Effector memory CD4-positive, alpha-beta T cell (primary cell): ENCODE data around the gene SMIM35.
A peak's percentile ranks its signal among the peaks of the same experiment; 100 is the strongest.
"Not testable (repeated sequence)": the region's sequence is repeated elsewhere in the genome, so short reads cannot be mapped to it uniquely, and the experiment has no call there.

ENCODE experiments used
- DNase-seq, 3 donors: peaks; one replicate each; pipeline ENCODE4 v3.0.0-alpha.2; 2020
- H3K27ac ChIP-seq: 2 replicates; pipeline ENCODE4 v1.7.0; 2013; ENCODE audit warnings: mild to moderate bottlenecking, low read length, moderate library complexity; ENCODE audit not compliant: insufficient read depth, poor library complexity, severe bottlenecking
- H3K27me3 ChIP-seq: replicated peaks from 2 replicates; pipeline ENCODE4 v1.7.0; 2013; ENCODE audit warnings: mild to moderate bottlenecking, low read length; ENCODE audit not compliant: insufficient read depth, control insufficient read depth, poor library complexity, severe bottlenecking
- H3K36me3 ChIP-seq: 2 replicates; pipeline ENCODE4 v1.7.0; 2013; ENCODE audit warnings: mild to moderate bottlenecking, low read length, moderate library complexity; ENCODE audit not compliant: control insufficient read depth, insufficient read depth
- H3K4me1 ChIP-seq: 2 replicates; pipeline ENCODE4 v1.7.0; 2013; ENCODE audit warnings: low read length, mild to moderate bottlenecking; ENCODE audit not compliant: control insufficient read depth, insufficient read depth, poor library complexity, severe bottlenecking
- H3K4me3 ChIP-seq: 2 replicates; pipeline ENCODE4 v1.7.0; 2013; ENCODE audit warnings: low read length, low read depth, mild to moderate bottlenecking; ENCODE audit not compliant: insufficient read depth, poor library complexity, severe bottlenecking
- H3K9me3 ChIP-seq: 2 replicates; pipeline ENCODE4 v1.7.0; 2013; ENCODE audit warnings: mild to moderate bottlenecking, low read length, moderate library complexity; ENCODE audit not compliant: control insufficient read depth

SMIM35 gene

DNA sequence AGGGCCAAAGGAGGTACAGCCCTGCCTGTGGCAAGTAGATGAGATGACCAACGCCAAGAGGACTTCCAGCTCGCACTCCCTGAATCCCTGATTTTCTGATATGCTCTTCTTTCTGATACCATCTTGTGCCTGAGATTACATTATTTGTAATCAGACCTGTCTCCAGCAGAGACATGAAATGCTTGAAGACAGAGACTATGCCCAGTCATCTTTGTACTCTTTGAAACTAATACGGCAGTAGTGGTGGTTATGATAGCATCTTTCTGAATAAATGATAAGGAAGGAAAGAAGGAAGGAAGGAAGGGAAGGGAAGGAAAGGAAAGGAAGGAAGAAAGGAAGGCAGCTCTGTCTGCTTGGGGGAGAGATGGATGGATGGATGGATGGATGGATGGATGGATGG is 72.7 kb downstream of the SMIM35 start:
- peaks cover 62% of the 10 kb centered on the region for H3K4me1 ChIP-seq
- no peaks in the 10 kb centered on the region for H3K9me3 ChIP-seq

DNA sequence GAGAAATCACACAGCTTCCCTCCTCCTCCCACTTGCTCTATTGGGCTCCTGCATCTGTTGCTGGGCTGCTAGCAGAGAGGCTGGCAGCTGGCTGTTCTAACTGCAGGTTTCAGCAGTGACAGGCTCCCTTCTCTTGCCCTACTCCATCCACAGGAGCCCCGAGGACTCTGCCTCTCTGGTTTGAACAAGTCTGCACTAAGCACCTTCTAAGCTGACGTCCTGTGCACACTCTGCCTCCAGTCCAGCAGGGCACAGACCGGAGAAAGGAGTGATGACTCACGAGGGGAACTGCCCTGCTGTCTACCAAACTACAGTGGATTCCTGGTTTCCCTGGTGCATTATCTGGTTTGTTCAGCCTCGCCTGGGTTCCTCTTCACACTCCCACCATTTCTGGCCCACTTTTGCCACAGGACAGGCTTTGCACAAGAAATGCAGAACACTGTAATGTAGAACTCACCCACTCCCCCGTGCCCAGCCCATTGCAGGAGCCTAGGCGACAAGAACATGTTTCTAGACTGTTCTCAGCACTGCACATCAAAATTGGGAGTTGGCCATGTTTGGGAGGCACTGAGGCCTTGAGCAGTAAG is 74.6 kb downstream of the SMIM35 start:
- no peak for DNase-seq
- H3K4me3 ChIP-seq: no peak overlapping the region
- H3K27ac ChIP-seq: peak overlapping the region; percentile 36
- H3K27me3 ChIP-seq: no peaks in the 10 kb centered on the region
- H3K9me3 ChIP-seq: no peaks in the 10 kb centered on the region
- no peaks in the 10 kb centered on the region for H3K36me3 ChIP-seq
- peaks cover 80% of the 10 kb centered on the region for H3K4me1 ChIP-seq

More for the DNA sequence above, 72.7 kb downstream of the SMIM35 start:
- no peak for DNase-seq
- Histone ChIP-seq H3K4me3 (no peak overlapping the region), H3K27me3 (no peaks in the 10 kb centered on the region), H3K36me3 (no peaks in the 10 kb centered on the region), H3K27ac (no peak overlapping the region)

DNA sequence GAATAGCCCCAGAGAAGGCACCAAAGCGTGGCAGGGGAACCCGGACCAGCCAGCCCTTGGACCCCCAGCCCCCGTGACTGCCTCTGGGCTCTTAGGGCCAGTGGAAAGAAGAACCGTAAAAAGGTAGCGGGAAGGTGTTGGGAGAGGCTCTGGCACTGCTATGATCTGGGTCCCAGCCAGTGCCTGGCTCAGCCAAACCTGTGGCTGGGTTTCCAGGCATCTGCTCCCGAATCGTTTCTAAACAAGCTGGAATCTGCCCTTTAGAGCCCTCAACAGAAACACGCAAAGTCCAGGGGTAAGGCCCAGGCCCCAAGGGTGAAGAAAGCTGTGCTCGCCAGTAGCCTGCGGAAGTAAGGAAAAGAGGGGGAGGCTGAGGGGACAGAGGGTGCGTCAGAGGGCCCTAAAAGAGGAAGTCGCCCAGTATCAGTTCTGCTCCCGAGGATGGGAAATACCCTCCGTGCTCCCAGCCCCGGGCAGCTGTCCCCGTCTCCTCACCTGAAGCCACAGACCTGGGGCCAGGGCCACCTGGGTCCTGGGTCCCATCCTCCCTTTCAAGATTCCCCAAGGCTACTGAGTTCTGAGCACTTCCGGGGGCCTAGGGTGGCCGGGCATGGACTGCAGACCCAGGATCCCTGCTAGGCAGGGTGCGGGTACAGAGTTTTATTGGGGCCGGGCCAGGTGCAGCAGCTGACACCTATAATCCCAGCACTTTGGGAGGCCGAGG is 75.9 kb downstream of the SMIM35 start:
- Histone ChIP-seq H3K36me3 (no peaks in the 10 kb centered on the region), H3K27me3 (no peaks in the 10 kb centered on the region), H3K9me3 (no peaks in the 10 kb centered on the region), H3K4me3 (no peak overlapping the region), H3K4me1 (peaks cover 86% of the 10 kb centered on the region), H3K27ac (peak overlapping the region; percentile 31)
- DNase-seq: no peak

DNA sequence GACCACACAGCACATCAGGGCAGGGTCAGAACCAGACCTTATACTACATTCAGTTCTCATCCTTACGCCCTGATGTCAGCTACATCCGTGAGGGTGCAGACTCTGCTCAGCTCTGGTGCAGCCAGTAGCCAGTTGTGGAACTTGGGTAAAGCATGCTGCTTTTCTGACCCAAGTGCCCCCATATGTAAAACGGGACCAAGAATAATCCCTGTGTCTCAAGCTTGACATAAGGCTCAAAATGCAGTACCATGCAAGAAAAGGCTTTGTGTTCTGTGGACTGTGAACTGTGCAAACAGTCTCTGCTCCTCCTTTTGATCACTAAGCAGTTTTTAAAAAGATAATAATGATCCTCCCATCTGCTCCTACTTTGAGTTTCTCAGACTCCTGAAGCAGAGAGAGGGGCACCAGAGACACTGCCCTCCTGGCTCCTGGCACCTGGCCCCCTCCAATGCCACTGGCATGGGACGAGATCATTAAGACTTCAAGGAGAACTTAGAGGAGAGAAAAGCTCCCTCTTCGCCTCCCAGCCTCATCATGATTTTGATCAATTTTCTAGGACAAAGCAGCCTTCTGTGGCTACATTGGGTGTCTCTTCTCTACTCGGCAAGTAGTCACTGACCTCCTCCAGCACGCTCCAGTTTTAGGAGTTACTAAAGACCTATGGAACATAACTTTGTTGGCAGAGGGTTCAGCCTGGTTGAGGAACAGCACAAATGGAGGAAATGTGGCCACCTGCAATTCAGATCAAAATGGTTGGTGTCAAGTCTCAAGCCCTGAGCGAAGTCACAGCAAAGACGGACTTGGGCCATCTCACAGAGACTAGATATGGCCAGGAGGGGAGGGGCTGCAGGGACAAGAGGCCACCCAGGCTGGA is 76.7 kb downstream of the SMIM35 start:
- no peak overlapping the region for H3K4me3 ChIP-seq
- peak overlapping the region; percentile 31 for H3K27ac ChIP-seq
- H3K36me3 ChIP-seq: no peaks in the 10 kb centered on the region
- no peaks in the 10 kb centered on the region for H3K27me3 ChIP-seq
- peaks cover 85% of the 10 kb centered on the region for H3K4me1 ChIP-seq
- DNase-seq: no peak
- H3K9me3 ChIP-seq: no peaks in the 10 kb centered on the region

DNA sequence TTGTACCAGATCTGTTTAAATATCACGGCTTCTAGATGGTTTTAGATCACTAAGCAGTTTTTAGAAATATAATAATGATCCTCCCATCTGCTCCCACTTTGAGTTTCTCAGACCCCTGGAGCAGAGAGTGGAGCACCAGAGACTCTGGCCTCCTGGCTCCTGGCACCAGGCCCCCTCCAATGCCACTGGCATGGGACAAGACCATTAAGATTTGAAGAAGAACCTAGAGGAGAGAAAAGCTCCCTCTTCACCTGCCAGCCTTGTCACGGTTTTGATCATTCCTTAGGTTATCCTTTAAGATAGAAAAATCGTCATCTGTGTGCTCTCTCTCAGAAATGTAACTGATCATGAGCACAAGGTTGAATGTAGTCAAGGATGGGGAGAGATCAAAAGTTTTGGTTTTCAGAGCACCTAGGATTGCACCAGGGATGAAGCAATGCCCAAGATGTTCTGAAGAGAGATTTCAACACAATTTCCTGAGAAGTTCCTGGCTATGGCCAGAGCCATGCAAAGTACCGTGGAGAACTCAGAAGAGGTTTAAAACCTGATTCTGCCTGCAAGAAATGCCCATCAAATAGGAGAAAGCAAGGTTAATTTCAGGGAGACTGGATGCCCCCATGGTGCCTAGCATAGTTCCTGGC is 78.4 kb downstream of the SMIM35 start:
- Histone ChIP-seq H3K4me3 (peak overlapping the region; percentile 9), H3K27me3 (no peaks in the 10 kb centered on the region), H3K36me3 (no peaks in the 10 kb centered on the region), H3K4me1 (peaks cover 97% of the 10 kb centered on the region), H3K27ac (peak overlapping the region; percentile 47), H3K9me3 (no peaks in the 10 kb centered on the region)
- DNase-seq: no peak

DNA sequence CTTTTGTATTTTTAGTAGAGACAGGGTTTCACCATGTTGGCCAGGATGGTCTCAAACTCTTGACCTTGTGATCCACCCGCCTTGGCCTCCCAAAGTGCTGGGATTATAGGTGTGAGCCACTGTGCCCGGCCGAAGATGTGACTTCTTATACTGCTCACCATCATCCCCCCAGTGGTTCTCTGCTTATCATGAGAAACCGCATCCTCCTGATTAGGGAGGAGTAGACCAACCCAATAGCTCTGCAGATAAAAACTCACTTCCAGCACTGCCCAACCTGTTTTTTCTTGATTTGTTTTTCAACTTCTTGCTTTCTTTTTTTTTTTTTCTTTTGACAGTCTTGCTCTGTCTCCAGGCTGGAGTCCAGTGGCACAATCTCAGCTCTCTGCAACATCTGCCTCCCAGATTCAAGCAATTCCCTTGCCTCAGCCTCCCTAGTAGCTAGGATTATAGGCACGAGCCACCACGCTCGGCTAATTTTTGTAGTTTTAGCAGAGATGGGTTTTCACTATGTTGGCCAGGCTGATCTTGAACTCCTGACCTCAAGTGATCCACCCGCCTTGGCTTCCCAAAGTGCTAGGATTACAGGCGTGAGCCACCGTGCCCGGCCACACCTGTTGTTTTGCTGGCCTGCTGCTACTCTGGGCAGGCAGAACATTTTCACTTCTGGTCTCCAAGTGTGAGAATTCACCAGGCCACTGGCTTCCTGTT is 79.0 kb downstream of the SMIM35 start:
- H3K4me1 ChIP-seq: peaks cover 97% of the 10 kb centered on the region
- not testable (repeated sequence) for H3K36me3 ChIP-seq, DNase-seq, H3K27me3 ChIP-seq, H3K9me3 ChIP-seq
- peak overlapping the region; percentile 9 for H3K4me3 ChIP-seq
- H3K27ac ChIP-seq: peak overlapping the region; percentile 47

DNA sequence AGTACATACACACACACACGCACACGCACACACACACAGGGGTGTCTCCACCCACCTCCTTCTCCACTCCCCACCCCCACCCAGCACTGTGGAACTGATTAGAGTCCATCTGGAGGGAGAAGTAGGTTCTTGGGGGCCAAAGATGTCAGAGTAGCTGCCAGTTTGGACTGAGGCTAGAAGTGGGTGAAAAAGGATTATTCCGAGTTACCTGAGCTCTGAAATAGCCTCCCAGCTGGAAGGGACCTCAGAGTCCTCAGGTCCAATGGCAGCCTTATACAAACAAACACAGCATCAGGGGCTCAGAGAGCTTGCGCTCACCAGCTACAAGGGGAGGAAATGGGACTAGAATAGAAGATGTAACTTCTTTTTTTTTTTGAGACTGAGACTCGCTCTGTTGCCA is 79.7 kb downstream of the SMIM35 start:
- H3K36me3 ChIP-seq: no peaks in the 10 kb centered on the region
- peaks cover 97% of the 10 kb centered on the region for H3K4me1 ChIP-seq
- H3K27ac ChIP-seq: peak overlapping the region; percentile 47
- no peaks in the 10 kb centered on the region for H3K27me3 ChIP-seq
- no peak overlapping the region for H3K4me3 ChIP-seq
- H3K9me3 ChIP-seq: no peaks in the 10 kb centered on the region
- DNase-seq: no peak

DNA sequence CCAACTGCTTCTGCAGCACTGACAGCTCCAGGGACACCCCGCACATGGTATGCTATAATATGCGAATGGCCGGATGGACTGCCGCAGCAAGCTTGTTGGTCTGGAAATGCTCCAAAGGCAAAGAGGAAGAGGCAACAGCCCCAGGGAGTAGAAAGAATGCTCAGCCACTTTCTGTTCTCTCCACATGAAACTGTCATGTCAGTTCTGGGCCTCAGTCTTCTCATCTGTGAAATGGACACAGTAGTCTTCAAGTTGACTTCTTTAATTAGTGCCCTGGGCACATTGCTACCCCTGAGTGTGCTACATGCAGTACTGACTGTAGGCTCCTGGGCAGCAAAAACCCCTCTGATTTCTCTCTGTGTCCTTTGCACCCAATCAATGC is 80.6 kb downstream of the SMIM35 start:
- Histone ChIP-seq H3K4me1 (peaks cover 98% of the 10 kb centered on the region), H3K36me3 (no peaks in the 10 kb centered on the region), H3K9me3 (no peaks in the 10 kb centered on the region), H3K27ac (peak overlapping the region; percentile 47), H3K27me3 (no peaks in the 10 kb centered on the region), H3K4me3 (no peak overlapping the region)
- no peak for DNase-seq

DNA sequence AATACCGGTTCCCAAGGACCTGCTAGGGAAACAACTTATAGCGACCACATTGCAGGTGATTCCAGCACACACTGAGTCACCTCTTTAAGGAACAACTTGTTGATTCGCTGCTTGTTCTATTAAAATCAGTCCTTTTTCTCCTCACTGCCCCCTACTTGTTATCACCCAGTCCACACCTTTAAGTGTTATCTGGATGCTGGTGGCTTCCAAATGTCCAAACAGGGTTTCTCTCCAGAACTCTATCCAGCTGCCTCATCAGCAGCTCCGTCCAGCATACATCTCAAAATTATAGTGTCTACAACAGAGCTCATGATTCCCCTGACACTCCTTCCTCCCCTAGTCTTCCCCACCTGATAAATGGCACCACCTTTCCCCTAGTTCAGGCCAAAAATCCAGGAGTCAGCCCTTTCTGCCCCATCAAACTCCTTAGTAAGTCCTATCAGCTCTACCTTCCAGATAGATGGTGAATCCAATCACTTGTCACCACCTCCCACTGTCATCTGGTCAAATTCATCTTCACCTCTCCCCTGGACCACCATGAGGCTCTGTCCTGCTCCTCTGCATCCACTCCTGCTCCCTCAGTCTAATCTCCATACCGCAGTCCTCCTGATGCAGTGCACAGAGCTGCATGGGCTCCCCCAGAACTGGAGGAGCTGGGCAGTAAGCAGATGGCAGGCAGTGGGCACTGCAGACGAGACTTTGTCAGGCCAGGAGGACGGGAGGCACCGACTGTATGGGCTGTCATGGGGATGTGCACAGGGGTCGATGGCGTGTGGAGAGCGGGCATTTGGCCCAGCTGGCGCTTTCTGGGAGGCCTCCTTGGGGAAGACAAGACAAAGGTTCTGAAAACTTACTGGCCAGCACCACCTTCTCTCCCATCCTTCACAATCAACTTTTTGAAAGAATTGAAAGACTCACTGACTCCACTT is 81.3 kb downstream of the SMIM35 start:
- Histone ChIP-seq H3K27me3 (no peaks in the 10 kb centered on the region), H3K4me1 (peaks cover 98% of the 10 kb centered on the region), H3K27ac (no peak overlapping the region)

More for the DNA sequence above, 81.3 kb downstream of the SMIM35 start:
- Histone ChIP-seq H3K36me3 (peaks cover under 1% of the 10 kb centered on the region), H3K9me3 (no peaks in the 10 kb centered on the region), H3K4me3 (no peak overlapping the region)
- DNase-seq: no peak
